Kidney epithelial cell (primary cell): ENCODE measurements around the gene SLC49A3. TPM values are rescaled to one million over a fixed set of nuclear protein-coding genes. Genes with fewer than 3 reads are reported as not detected.

Experiments
- DNase-seq: peaks from one replicate; pipeline ENCODE4 v3.0.0-alpha.2; 2010; ENCODE audit warnings: low read depth
- H3K27me3 ChIP-seq: 2 replicates; pipeline ENCODE4 v1.6.0; 2011; ENCODE audit warnings: low read length; ENCODE audit not compliant: control insufficient read depth, insufficient read depth
- H3K36me3 ChIP-seq: 2 replicates; pipeline ENCODE4 v1.5.1; 2011; ENCODE audit warnings: low read length; ENCODE audit not compliant: control insufficient read depth, insufficient read depth
- H3K4me3 ChIP-seq: 2 replicates; pipeline ENCODE4 v1.5.1; 2011; ENCODE audit warnings: low read depth, mild to moderate bottlenecking, control low read depth, low read length
- total RNA-seq: library from RNA; depleted of rRNA; stranded (reverse); fragments of >200 nt; gene quantifications from 2 replicates; pipeline ENCODE4 v1.2.3, GENCODE V29; 2015
- TF ChIP-seq, protein P1 (sequence below): IDR thresholded peaks from 2 replicates; pipeline ENCODE4 v1.5.1; 2011; ENCODE audit warnings: mild to moderate bottlenecking, moderate library complexity, low read length, control low read depth, inconsistent platforms; ENCODE audit not compliant: insufficient read depth, poor library complexity, severe bottlenecking

The SLC49A3 gene
- total RNA-seq, 1 donor from 2014 or later = 3.4 TPM

DNA sequence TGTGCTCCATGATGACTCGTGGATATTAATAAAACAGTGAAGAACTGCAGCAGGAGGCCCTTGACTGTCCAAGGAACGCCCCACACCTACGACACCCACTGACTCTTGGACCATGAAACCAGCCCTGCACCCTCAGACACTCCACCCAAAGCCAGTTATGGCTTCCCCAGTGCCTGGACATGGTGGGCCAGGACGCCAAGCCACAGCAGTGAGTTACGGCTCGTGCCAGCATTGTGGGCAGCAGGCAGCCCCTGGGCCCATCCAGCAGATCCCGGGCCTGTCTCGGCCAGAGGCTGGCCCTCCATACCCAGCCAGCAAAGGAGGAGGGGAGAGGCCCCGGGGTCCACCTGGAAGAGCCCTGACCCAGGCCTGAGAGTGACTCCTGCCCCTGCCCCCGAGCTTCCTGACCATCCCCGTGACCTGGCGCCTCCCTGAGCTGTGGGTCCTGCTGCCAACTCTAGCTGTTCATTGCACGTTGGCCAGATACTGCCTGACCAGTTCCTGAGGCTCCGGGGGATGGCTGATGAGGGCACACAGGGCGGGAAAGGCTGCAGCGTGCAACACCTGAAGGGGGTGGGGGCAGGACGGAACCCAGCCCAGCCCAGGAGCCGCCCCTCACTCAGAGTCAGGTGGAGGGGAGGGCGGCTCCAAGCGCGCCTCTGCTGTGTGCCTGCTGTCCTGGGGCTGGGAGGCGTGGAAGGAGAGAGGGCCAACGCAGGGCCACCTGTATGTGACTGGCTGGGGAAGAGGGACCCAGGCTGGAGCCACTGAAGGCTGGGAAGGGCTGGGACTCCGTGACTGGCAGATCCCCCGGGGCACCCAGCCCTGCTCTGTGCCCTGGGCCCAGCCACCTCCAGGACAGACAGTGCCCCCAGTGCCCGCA lies 739 bp downstream of the SLC49A3 start:
- DNase-seq = no peak
- no peaks in the 10 kb centered on the region for H3K36me3 ChIP-seq
- peak overlapping the region; percentile 25 for H3K4me3 ChIP-seq
- TF ChIP-seq, protein P1, sequence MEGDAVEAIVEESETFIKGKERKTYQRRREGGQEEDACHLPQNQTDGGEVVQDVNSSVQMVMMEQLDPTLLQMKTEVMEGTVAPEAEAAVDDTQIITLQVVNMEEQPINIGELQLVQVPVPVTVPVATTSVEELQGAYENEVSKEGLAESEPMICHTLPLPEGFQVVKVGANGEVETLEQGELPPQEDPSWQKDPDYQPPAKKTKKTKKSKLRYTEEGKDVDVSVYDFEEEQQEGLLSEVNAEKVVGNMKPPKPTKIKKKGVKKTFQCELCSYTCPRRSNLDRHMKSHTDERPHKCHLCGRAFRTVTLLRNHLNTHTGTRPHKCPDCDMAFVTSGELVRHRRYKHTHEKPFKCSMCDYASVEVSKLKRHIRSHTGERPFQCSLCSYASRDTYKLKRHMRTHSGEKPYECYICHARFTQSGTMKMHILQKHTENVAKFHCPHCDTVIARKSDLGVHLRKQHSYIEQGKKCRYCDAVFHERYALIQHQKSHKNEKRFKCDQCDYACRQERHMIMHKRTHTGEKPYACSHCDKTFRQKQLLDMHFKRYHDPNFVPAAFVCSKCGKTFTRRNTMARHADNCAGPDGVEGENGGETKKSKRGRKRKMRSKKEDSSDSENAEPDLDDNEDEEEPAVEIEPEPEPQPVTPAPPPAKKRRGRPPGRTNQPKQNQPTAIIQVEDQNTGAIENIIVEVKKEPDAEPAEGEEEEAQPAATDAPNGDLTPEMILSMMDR = no peak
- peaks cover 4% of the 10 kb centered on the region for H3K27me3 ChIP-seq

DNA sequence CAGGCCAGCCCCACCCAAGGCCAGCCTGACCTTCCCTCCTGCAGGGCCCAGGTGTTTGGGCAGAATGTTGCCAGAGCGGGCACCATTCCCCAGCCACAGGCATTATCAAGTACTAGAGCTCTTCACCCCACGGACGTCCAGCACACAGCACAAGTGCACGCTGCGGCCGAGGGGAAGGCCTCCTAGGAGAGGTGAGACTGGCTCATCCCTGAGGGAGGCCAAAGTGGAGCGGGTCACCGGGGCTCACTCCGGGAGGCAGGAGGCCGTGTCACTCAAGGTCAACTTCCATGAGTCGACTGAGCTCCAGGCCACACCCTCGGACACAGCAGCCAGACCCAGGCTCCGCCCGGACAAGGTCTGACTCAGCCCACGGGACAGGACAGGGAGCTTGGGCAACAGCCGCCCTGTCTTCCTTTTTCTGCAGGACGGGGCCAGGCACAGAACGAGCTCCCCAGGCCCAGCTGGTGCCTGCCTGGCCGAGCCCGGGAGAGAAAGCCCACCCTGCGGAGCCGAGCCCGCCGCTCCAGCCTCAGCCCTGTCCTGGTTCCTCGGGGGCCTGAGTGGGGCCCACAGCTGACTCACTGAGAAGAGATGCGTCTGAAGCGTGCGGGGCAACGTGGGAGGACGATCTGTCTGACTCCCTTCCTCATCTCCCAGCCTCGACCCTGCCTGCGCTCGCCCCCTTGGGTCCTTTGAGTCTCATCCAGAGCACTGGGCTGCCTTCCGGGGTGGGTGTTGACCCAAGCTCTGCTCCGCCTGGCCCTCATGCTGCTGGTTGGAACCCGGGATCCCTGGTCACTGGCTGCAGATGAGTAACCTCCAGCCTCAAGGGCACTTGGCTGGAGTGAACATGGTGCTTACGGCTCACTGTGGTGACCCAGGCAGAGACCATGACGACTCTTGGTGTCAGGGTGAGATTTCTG lies 1.6 kb downstream of the SLC49A3 start:
- TF ChIP-seq, protein P1 = no peak
- peak; percentile 62 for DNase-seq
- Histone ChIP-seq H3K36me3 (no peaks in the 10 kb centered on the region), H3K4me3 (no peak overlapping the region), H3K27me3 (no peaks in the 10 kb centered on the region)

DNA sequence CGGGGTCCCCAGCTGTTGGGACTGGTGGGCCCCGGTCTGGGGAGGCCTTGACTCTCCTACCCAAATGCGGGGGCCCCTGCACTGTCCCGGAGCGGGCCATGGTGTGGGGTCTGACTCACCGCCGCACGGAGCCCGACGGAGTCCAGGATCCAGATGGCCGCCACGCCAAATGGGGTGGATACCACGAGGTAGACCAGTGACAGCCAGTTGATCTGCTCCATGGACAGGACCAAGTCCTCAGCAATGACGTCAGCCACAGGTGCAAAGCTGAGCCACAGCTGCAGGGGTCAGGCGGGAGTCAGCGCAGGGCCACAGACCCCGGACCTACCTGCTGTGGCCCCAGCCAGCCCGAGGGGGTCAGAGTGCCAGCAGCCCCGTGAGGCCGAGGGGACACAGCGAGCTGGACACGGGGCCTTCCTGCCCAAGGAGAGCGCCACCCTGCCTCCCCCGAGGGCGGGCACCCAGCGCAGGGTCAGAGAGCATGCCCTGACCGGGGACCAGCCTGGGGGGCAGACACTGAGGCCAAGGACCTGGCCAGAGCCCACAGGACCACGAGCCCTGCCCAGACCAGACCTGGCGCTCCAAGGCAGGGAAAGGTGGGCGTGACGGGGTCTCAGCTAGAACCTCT lies 2.4 kb downstream of the SLC49A3 start:
- DNase-seq = no peak
- TF ChIP-seq, protein P1 = no peak
- H3K27me3 ChIP-seq = no peaks in the 10 kb centered on the region
- no peak overlapping the region for H3K4me3 ChIP-seq
- no peaks in the 10 kb centered on the region for H3K36me3 ChIP-seq

DNA sequence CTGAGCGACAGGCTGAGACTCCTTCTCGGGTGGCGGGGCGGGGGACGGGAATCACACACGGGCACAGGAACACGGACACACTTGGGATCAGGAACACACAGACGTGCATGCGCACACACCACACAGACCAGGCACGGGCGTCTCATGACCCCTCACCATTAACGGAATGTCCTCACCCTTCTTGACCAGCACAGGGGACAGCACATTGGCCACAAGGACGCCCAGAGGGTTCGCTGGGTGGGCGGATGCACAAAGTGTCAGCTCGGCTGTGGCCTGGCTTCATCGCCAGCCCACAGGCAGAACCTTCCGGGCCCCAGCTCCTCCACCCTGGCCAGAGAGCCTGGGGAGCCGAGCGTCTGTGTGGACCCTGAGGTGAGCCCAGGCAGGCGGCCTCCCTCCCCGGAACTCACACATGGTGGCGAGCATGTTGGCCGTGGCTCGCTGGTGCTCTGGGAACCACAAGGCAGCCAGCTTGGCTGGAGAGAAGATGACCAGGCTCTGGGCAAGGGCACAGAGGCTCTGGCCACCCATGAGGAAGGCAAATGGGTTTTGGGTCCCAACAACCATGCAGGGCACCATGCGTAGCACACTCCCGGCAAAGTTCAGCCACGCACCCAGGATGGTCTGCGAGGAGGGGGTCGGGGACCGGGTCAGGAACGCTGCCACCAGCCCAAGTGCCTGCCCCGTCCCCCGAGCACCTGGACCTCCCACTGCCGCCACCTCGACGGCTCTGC lies 3.1 kb downstream of the SLC49A3 start:
- H3K36me3 ChIP-seq = no peaks in the 10 kb centered on the region
- no peaks in the 10 kb centered on the region for H3K27me3 ChIP-seq
- H3K4me3 ChIP-seq = no peak overlapping the region
- no peak for DNase-seq
- TF ChIP-seq, protein P1 = no peak

DNA sequence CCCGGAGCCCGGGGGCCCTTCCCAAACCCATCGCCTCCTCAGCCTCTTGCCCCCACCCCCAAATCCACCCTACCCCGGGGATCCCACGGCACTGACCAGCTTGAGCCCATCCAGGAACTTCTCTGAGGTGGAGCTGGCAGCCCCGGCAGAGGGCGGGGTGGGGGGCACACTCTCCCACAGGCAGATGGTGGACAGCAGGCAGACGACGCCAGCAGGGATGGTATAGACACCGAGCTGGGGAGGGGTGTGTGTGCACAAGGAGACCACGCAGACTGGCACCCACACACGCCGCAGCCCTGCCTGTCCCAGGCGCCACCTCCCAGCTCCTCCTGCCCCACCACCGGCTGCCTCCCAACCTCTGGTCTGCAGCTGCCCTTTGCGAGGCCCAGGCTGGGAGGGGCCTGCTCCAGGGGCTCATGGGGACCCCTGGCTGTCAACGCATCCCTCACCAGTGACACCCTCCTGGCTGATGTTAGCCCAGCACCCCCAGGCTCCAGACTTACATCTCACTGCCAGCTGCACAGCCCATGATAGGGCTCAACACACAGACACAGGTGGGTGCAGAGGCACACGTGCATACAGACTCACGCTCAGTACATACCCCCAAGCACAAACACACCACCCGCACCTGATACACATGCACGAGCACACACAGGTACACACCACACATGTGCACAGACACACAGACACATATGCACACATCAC lies 4.2 kb downstream of the SLC49A3 start:
- Histone ChIP-seq H3K36me3 (no peaks in the 10 kb centered on the region), H3K4me3 (no peak overlapping the region), H3K27me3 (peaks cover 2% of the 10 kb centered on the region)
- TF ChIP-seq, protein P1 = no peak
- no peak for DNase-seq
